Measurements from ENCODE around the gene WASHC1.
"Not testable (repeated sequence)": the region's sequence is repeated elsewhere in the genome, so short reads cannot be mapped to it uniquely, and the experiment has no call there.

DNA sequence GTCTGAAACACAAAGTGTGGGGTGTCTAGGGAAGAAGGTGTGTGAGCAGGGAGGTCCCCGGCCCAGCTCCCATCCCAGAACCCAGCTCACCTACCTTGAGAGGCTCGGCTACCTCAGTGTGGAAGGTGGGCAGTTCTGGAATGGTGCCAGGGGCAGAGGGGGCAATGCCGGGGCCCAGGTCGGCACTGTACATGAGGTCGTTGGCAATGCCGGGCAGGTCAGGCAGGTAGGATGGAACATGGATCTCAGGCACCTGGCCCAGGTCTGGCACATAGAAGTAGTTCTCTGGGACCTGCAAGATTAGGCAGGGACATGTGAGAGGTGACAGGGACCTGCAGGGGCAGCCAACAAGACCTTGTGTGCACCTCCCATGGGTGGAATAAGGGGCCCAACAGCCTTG, 12.4 kb downstream of the WASHC1 start:
- TF ChIP-seq, protein P1, sequence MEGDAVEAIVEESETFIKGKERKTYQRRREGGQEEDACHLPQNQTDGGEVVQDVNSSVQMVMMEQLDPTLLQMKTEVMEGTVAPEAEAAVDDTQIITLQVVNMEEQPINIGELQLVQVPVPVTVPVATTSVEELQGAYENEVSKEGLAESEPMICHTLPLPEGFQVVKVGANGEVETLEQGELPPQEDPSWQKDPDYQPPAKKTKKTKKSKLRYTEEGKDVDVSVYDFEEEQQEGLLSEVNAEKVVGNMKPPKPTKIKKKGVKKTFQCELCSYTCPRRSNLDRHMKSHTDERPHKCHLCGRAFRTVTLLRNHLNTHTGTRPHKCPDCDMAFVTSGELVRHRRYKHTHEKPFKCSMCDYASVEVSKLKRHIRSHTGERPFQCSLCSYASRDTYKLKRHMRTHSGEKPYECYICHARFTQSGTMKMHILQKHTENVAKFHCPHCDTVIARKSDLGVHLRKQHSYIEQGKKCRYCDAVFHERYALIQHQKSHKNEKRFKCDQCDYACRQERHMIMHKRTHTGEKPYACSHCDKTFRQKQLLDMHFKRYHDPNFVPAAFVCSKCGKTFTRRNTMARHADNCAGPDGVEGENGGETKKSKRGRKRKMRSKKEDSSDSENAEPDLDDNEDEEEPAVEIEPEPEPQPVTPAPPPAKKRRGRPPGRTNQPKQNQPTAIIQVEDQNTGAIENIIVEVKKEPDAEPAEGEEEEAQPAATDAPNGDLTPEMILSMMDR (IDR thresholded peaks at IDR 0.05), result not testable (repeated sequence)
- not testable (repeated sequence) for TF ChIP-seq POLR2AphosphoS5 (IDR thresholded peaks at IDR 0.05); EP300 (IDR thresholded peaks at IDR 0.05; ENCODE audit: low read depth); POLR2A (IDR thresholded peaks at IDR 0.05)
